Muscle of leg (tissue), 11 donors: Measurements from ENCODE around the gene IL7R. TPM values are rescaled to one million over a fixed set of nuclear protein-coding genes. Genes with fewer than 3 reads are reported as not detected.

ENCODE experiments used
- DNase-seq: peaks from one replicate; pipeline ENCODE4 v3.0.0; 2013
- H3K27ac ChIP-seq: one replicate; pipeline ENCODE4 v1.5.1; 2013; ENCODE audit warnings: mild to moderate bottlenecking, low read length, control low read depth
- H3K27me3 ChIP-seq: one replicate; pipeline ENCODE4 v1.6.1; 2013; ENCODE audit warnings: low read length; ENCODE audit not compliant: control insufficient read depth, insufficient read depth
- H3K36me3 ChIP-seq: one replicate; pipeline ENCODE4 v1.6.1; 2013; ENCODE audit warnings: low read length; ENCODE audit not compliant: control insufficient read depth, insufficient read depth
- H3K4me1 ChIP-seq: one replicate; pipeline ENCODE4 v1.6.1; 2013; ENCODE audit warnings: low read length; ENCODE audit not compliant: control insufficient read depth, insufficient read depth
- H3K4me3 ChIP-seq: one replicate; pipeline ENCODE4 v1.5.1; 2013; ENCODE audit warnings: low read length, control low read depth
- H3K9me3 ChIP-seq: replicated peaks from 2 replicates; pipeline ENCODE4 v1.6.1; 2013; ENCODE audit warnings: low read depth, low read length; ENCODE audit not compliant: control insufficient read depth
- WGBS: methylation state at CpG from one replicate; pipeline ENCODE4 v1.1.5; 2013; ENCODE audit warnings: missing lambda C conversion rate; ENCODE audit not compliant: insufficient coverage; 5-methylcytosine and 5-hydroxymethylcytosine counted together
- polyA plus RNA-seq, 8 donors: library from polyadenylated mRNA; unstranded; fragments of 120-200 nt; gene quantifications; one replicate each; pipeline versions ENCODE4 v1.2.1 to v1.2.3, GENCODE V29; 2013; ENCODE audit warnings: inconsistent platforms in 1 of 8, low replicate concordance in 1 of 8; ENCODE audit not compliant: insufficient read length in 8 of 8, insufficient read depth in 1 of 8
- total RNA-seq: library from RNA; stranded (reverse); fragments of 120-200 nt; gene quantifications from one replicate; pipeline ENCODE4 v1.2.4, GENCODE V29; 2013

The IL7R gene
- total and polyA plus RNA-seq, 9 donors = 0.22 to 2.4 (median 1.7) TPM

DNA sequence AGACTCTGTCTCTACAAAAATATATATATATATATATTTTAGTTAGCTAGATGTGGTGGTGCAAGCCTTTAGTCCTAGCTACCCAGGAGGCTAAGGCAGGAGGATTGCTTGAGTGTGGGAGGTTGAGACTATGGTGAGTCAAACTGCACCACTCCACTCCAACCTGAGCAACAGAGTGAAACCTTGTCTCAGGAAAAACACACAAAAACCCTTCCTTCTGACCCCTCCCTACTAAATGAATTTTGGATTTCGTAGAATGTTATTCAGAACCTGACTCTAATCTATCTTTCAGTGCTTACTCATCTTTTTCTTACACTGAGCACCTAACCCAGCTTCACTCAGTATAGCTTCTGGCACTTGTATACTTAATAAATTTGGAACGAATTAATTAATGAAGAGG, 35.2 kb upstream of the IL7R start:
- H3K4me1 ChIP-seq = no peaks in the 10 kb centered on the region
- H3K36me3 ChIP-seq = no peaks in the 10 kb centered on the region
- H3K27ac ChIP-seq = no peak overlapping the region
- no peaks in the 10 kb centered on the region for H3K9me3 ChIP-seq
- WGBS = no CpG with 5 or more reads among the region's 2 CpGs
- H3K4me3 ChIP-seq = no peak overlapping the region
- no peaks in the 10 kb centered on the region for H3K27me3 ChIP-seq
- DNase-seq = no peak

DNA sequence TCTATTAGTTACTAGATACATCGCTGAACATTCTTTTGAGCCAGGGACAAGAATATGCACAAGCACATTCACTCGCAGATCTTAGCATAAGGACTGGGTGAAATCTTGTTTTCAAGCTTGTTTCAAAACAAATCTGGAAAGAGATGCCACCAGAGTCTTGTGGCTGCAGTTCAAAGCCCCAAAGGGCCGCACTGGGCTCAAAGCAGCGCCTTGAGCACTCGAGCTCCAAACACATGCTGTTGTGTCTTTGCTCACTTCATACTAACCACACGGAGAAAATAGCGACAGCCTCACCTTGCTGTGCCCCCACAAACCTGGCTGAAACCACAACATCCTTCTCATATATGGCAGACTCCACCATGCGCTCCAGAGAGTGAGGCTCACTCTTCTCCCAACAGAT, 34.2 kb upstream of the IL7R start:
- Histone ChIP-seq H3K36me3 (no peaks in the 10 kb centered on the region), H3K27ac (no peak overlapping the region), H3K27me3 (no peaks in the 10 kb centered on the region), H3K4me1 (no peaks in the 10 kb centered on the region), H3K9me3 (no peaks in the 10 kb centered on the region), H3K4me3 (no peak overlapping the region)
- 80% methylated on average over 6 of the region's 8 CpGs for WGBS
- DNase-seq = no peak

DNA sequence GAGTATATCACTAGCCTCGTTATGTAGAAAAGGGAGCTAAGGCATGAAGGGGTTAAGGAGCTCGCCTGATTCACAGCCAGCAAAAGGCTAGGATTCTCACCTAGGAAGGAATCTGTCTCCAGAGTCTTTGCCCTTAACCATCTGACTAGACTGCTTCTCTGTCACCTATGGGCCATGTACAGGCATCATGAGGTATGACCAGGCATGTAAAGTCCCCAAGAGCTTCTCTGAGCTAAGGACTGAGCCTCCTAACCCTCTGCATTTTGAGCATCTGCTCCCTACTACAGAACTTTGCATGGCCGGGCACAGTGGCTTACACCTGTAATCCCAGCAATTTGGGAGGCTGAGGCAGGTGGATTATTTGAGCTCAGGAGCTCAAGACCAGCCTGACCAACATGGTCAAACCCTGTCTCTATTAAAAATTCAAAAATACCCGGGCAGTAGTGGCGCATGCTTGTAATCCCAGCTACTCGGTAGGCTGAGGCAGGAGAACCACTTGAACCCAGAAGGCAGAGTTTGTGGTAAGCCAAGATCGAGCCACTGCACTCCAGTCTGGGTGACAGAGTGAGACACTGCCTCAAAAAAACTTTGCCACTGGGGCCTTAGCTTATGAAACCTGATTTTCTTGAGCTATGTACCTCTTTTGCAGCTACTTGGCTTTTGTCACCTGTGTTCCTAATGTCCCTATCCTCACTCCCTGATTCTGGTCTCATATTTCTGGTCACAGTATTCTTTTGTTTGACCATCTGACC, 33.2 kb upstream of the IL7R start:
- DNase-seq = no peak
- Histone ChIP-seq H3K27me3 (no peaks in the 10 kb centered on the region), H3K4me1 (no peaks in the 10 kb centered on the region), H3K9me3 (no peaks in the 10 kb centered on the region), H3K4me3 (no peak overlapping the region), H3K27ac (no peak overlapping the region), H3K36me3 (no peaks in the 10 kb centered on the region)
- 83% methylated on average over 4 of the region's 7 CpGs for WGBS

DNA sequence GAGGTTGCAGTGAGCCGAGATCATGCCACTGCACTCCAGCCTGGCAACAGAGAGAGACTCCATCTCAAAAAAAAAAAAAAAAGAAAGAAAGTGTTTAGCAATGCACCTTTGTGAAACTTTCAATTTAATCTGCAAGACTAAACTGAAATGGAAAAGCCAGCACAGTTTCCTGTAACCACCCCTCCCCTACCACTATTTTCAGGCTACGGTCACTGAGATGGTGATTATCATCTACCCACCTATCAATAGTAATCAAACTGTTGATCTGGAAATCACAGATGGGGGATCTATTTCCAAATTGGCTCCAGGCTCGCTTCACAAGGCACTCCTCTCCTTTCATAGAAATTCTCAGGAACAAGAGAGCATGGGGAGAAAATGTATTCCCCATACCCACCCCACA, 30.6 kb upstream of the IL7R start:
- Histone ChIP-seq H3K27me3 (no peaks in the 10 kb centered on the region), H3K36me3 (no peaks in the 10 kb centered on the region), H3K4me3 (no peak overlapping the region), H3K27ac (no peak overlapping the region), H3K9me3 (no peaks in the 10 kb centered on the region), H3K4me1 (no peaks in the 10 kb centered on the region)
- no CpG with 5 or more reads among the region's 3 CpGs for WGBS
- DNase-seq = no peak

DNA sequence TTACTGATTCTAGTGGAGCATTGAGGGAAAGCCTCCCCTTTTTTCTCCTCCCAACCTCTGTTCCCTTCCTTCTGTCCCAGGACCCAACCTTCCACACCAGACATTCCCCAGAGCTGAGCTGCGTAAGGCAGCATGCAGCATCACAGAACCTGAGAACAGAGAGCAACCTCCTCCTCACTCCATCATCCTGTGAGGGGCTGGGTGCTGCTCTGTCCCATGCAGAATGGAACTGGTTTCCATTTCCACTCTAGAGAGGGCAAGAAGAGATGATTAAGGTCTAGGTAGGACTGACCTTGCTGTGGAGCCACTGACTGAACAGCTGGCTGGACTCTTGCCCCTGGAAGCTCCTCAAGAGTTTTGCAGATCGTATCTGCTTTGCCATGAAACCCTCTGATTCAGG, 30.1 kb upstream of the IL7R start:
- no peaks in the 10 kb centered on the region for H3K4me1 ChIP-seq
- DNase-seq = no peak
- H3K36me3 ChIP-seq = no peaks in the 10 kb centered on the region
- H3K4me3 ChIP-seq = no peak overlapping the region
- WGBS = 83% methylated on average over 1 of the region's 2 CpGs
- H3K9me3 ChIP-seq = no peaks in the 10 kb centered on the region
- H3K27me3 ChIP-seq = no peaks in the 10 kb centered on the region
- H3K27ac ChIP-seq = no peak overlapping the region

DNA sequence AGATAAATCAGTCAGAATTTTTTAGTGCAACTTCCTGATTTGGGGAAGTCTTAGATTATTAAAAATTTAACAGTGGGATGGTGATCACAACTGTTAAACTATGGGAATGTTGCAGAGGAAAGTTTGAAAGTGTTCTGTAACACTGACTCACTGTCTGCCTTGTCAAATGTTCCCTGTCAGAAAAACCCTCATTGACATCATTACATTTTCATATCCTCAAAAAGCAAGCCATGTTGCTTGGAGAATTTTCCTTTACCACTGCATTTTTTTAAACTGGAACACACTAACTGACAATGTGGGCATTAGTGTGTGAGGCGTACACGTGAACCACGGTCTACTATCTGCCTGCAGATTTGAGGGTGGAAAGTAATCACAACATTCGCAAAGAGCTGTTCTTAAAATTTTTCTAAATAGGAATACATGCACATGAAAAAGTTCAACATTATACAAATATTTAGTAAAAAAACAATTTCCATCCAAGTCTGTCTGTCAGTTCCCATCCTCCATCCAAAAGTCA, 28.6 kb upstream of the IL7R start:
- Histone ChIP-seq H3K9me3 (no peaks in the 10 kb centered on the region), H3K4me1 (no peaks in the 10 kb centered on the region), H3K27ac (no peak overlapping the region), H3K27me3 (no peaks in the 10 kb centered on the region), H3K36me3 (no peaks in the 10 kb centered on the region), H3K4me3 (no peak overlapping the region)
- no CpG with 5 or more reads among the region's 4 CpGs for WGBS
- no peak for DNase-seq

DNA sequence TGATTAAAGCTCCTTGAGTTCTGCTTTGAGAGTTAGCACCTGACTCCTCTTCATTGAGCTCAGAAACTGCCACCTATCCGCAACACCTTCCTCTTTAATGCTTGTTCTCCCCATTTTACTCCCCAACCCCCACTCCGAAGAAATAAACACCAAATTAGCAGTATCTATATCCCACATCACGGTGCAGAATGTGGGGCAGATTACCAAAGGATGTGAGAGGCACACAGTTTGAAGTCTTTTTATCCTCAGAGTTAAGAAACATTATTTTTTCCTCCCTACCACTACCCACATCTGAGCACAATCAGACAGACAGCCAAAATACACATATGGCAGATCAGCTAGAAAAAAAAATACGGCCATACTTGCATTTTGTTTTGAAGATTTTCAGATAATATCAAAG, 26.1 kb upstream of the IL7R start:
- Histone ChIP-seq H3K9me3 (no peaks in the 10 kb centered on the region), H3K4me3 (no peak overlapping the region), H3K4me1 (no peaks in the 10 kb centered on the region), H3K27me3 (no peaks in the 10 kb centered on the region), H3K27ac (no peak overlapping the region), H3K36me3 (no peaks in the 10 kb centered on the region)
- WGBS = 100% methylated on average over 1 of the region's 4 CpGs
- DNase-seq = no peak

DNA sequence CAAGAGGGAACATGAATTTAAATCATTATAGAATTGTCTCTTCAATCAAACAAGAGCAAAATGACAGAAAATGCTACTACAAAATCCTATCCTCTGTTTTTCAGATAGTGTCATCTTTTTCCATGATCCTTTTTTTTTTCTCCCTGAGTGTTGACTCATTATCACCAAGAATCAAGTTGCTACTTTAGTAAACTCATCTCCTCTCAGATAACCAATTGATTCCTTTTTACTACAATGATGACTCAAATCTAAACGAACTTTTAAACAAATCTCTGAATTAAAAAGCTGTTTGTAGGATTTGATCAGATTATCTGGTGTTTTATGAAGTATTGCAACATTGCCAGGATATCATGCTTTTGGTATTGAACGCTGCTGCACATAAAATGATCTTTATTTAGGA, 23.9 kb upstream of the IL7R start:
- no peak overlapping the region for H3K4me3 ChIP-seq
- no peaks in the 10 kb centered on the region for H3K36me3 ChIP-seq
- no peaks in the 10 kb centered on the region for H3K27me3 ChIP-seq
- H3K9me3 ChIP-seq = no peaks in the 10 kb centered on the region
- H3K27ac ChIP-seq = no peak overlapping the region
- no CpG with 5 or more reads among the region's 2 CpGs for WGBS
- DNase-seq = no peak
- no peaks in the 10 kb centered on the region for H3K4me1 ChIP-seq

DNA sequence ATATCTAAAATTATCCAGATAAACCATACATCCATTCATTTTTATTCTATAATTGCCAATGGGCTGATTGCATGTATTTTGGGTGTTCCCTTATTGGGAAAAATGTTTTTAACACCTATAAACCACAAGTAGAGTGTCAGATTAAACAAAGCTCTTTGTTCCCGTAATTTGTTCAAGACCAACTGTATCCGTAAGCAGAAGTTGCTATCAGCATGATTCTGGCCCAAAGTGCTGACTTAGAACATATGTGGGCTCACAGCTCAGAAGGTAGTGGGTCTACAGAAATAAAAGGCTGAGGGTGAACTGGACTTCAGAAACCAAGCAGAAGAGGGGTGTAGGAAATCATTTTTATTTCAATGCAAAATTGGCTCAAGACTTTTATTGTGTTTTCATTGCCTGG, 23.5 kb upstream of the IL7R start:
- no peaks in the 10 kb centered on the region for H3K27me3 ChIP-seq
- no peaks in the 10 kb centered on the region for H3K36me3 ChIP-seq
- 100% methylated on average over 1 of the region's 2 CpGs for WGBS

DNA sequence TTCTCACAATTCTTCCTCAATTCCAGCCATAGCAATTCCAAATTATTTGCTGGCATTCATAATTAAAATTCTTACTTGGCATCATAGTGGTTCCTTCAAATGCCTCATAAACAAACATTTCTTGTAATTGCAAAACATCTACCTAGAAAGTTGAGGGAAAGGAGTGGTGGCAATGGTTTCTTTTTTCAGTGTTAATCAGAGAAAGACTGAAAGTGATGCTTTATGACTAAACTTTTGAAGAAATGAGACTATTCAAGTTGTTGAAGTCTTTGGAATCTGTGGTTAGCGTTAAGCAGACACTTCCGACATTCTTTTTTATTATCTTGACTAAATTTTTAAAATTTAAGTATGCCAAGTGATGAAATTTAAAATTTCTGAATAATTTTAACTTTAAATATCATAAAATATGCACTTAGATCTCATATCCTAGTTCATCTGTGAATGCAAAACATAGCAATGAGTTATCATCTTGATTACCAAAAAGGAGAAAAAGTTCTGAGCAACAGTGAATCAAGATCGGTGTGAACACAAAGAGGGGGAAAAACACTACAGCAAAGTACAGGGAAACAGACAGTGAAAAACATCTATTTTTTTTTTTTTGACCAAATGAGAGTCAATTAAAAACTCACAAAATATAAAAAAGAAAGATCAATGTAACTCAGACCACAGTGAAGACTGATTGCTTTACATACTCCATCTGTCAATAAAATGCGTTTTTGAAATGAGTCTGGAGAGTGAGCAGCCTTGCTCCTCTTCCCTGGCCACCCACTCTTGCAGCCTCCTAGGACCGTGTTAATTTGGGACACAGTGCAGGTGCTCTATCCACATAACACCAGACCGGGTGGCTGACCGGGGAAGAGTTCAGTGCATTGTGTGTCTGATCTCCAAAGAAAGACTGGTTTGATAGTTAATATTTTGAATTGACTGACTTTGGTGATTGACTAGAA, 20.6 kb upstream of the IL7R start:
- H3K27me3 ChIP-seq = no peaks in the 10 kb centered on the region
- no peaks in the 10 kb centered on the region for H3K9me3 ChIP-seq
- WGBS = 80% methylated on average over 2 of the region's 7 CpGs
- no peak for DNase-seq
- H3K4me1 ChIP-seq = no peaks in the 10 kb centered on the region
- no peaks in the 10 kb centered on the region for H3K36me3 ChIP-seq
- H3K4me3 ChIP-seq = no peak overlapping the region
- H3K27ac ChIP-seq = no peak overlapping the region

More for the DNA sequence above, 23.5 kb upstream of the IL7R start:
- no peaks in the 10 kb centered on the region for H3K4me1 ChIP-seq
- no peaks in the 10 kb centered on the region for H3K9me3 ChIP-seq
- H3K4me3 ChIP-seq = no peak overlapping the region
- no peak for DNase-seq
- no peak overlapping the region for H3K27ac ChIP-seq
